DOHH2 (cell line): ENCODE measurements around the gene GSG1L.

Source experiments
- H3F3A ChIP-seq: fragments of 200-600 bp; sonication (generic), shearing (Covaris generic); 2 replicates; pipeline ENCODE4 v1.6.0; 2016; ENCODE audit warnings: antibody characterized with exemption, mild to moderate bottlenecking; ENCODE audit not compliant: control insufficient read depth, insufficient read depth
- H3K27ac ChIP-seq: fragments of 200-600 bp; sonication (generic); 2 replicates; pipeline ENCODE4 v1.5.1; 2014; ENCODE audit warnings: low read depth, mild to moderate bottlenecking, low read length, moderate library complexity
- H3K27me3 ChIP-seq: fragments of 200-600 bp; sonication (generic); 2 replicates; pipeline ENCODE4 v1.6.1; 2014; ENCODE audit warnings: mild to moderate bottlenecking, low read length, mixed read lengths; ENCODE audit not compliant: control insufficient read depth
- H3K36me3 ChIP-seq: fragments of 200-600 bp; sonication (generic); 2 replicates; pipeline ENCODE4 v1.6.1; 2014; ENCODE audit warnings: mild to moderate bottlenecking, low read length, moderate library complexity, mixed read lengths; ENCODE audit not compliant: control insufficient read depth
- H3K4me1 ChIP-seq: fragments of 200-600 bp; sonication (generic); 2 replicates; pipeline ENCODE4 v1.6.1; 2014; ENCODE audit warnings: mild to moderate bottlenecking, low read length, mixed read lengths; ENCODE audit not compliant: control insufficient read depth
- H3K4me2 ChIP-seq: fragments of 200-600 bp; sonication (generic); 2 replicates; pipeline ENCODE4 v1.6.0; 2014; ENCODE audit warnings: mild to moderate bottlenecking, low read length, moderate library complexity
- H3K4me3 ChIP-seq: fragments of 200-600 bp; sonication (generic); 2 replicates; pipeline ENCODE4 v1.5.1; 2014; ENCODE audit warnings: mild to moderate bottlenecking, low read length, mixed read lengths
- H3K79me2 ChIP-seq: fragments of 200-600 bp; sonication (generic); 2 replicates; pipeline ENCODE4 v1.6.1; 2014; ENCODE audit warnings: mild to moderate bottlenecking, low read length, mixed read lengths; ENCODE audit not compliant: control insufficient read depth
- H3K9me2 ChIP-seq: fragments of 200-600 bp; sonication (generic); replicated peaks from 2 replicates; pipeline ENCODE4 v1.6.1; 2014; ENCODE audit warnings: mild to moderate bottlenecking, low read length, mixed read lengths; ENCODE audit not compliant: control insufficient read depth
- H3K9me3 ChIP-seq: fragments of 200-600 bp; sonication (generic); 2 replicates; pipeline ENCODE4 v1.6.1; 2014; ENCODE audit warnings: antibody characterized with exemption, low read length, mixed read lengths; ENCODE audit not compliant: control insufficient read depth, insufficient read depth
- H4K20me1 ChIP-seq: fragments of 200-600 bp; sonication (generic); 2 replicates; pipeline ENCODE4 v1.6.0; 2014; ENCODE audit warnings: low read depth, mild to moderate bottlenecking, antibody characterized with exemption, low read length, moderate library complexity; ENCODE audit not compliant: control insufficient read depth, insufficient read depth
- EZH2phosphoT487 ChIP-seq: fragments of 200-600 bp; sonication (generic); IDR thresholded peaks from 2 replicates; pipeline ENCODE4 v1.6.1; 2017; ENCODE audit warnings: borderline replicate concordance, mild to moderate bottlenecking, antibody characterized with exemption, low read length, moderate library complexity, mixed read lengths
- TF ChIP-seq, protein P1 (sequence below): fragments of 200-600 bp; sonication (generic); IDR thresholded peaks from one replicate; pipeline ENCODE4 v1.5.1; 2014; ENCODE audit warnings: antibody characterized with exemption, mild to moderate bottlenecking, low read depth, low read length; ENCODE audit not compliant: poor library complexity, severe bottlenecking

The GSG1L gene

DNA sequence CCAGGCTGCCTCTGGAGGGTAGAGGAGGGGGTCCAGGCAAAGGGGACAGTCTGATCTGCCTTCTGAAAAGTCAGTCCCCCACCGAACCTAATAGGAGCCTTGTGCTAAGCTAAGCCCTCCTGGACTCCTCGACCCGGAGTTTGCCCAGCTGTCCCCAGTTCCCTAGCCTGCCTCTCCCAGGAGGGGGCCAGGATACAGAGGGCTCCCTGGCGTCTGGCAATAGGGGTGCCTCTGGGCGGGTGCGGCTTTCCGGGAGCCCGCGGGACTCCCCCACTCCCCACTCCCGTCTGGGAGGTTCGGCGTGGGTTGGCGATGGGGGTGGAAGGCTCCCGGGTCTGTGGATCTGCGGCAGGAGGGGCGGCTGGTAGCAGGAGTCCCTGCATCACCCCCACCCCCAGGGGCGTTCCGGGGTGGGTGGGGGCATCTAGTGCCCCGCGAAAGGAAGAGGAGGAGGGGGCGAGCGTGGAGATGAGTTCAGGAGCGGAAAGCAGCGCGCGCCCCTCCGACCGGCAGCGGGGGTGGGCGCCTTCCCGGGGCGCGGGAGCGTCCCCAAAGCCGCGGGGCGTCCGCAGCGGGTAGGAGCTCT lies 1.2 kb downstream of the GSG1L start:
- no peak overlapping the region for H3K4me3 ChIP-seq
- no peaks in the 10 kb centered on the region for H3K4me1 ChIP-seq
- no peaks in the 10 kb centered on the region for H3K9me3 ChIP-seq
- H3K27ac ChIP-seq, result no peak overlapping the region
- no peak overlapping the region for H3K4me2 ChIP-seq
- H3K27me3 ChIP-seq, result no peaks in the 10 kb centered on the region
- TF ChIP-seq, protein P1, sequence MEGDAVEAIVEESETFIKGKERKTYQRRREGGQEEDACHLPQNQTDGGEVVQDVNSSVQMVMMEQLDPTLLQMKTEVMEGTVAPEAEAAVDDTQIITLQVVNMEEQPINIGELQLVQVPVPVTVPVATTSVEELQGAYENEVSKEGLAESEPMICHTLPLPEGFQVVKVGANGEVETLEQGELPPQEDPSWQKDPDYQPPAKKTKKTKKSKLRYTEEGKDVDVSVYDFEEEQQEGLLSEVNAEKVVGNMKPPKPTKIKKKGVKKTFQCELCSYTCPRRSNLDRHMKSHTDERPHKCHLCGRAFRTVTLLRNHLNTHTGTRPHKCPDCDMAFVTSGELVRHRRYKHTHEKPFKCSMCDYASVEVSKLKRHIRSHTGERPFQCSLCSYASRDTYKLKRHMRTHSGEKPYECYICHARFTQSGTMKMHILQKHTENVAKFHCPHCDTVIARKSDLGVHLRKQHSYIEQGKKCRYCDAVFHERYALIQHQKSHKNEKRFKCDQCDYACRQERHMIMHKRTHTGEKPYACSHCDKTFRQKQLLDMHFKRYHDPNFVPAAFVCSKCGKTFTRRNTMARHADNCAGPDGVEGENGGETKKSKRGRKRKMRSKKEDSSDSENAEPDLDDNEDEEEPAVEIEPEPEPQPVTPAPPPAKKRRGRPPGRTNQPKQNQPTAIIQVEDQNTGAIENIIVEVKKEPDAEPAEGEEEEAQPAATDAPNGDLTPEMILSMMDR, result no peak
- TF ChIP-seq EZH2phosphoT487, result no peak
- no peaks in the 10 kb centered on the region for H3K36me3 ChIP-seq
- H4K20me1 ChIP-seq, result no peaks in the 10 kb centered on the region
- no peaks in the 10 kb centered on the region for H3K9me2 ChIP-seq
- H3K79me2 ChIP-seq, result no peaks in the 10 kb centered on the region
- H3F3A ChIP-seq, result no peaks in the 10 kb centered on the region

DNA sequence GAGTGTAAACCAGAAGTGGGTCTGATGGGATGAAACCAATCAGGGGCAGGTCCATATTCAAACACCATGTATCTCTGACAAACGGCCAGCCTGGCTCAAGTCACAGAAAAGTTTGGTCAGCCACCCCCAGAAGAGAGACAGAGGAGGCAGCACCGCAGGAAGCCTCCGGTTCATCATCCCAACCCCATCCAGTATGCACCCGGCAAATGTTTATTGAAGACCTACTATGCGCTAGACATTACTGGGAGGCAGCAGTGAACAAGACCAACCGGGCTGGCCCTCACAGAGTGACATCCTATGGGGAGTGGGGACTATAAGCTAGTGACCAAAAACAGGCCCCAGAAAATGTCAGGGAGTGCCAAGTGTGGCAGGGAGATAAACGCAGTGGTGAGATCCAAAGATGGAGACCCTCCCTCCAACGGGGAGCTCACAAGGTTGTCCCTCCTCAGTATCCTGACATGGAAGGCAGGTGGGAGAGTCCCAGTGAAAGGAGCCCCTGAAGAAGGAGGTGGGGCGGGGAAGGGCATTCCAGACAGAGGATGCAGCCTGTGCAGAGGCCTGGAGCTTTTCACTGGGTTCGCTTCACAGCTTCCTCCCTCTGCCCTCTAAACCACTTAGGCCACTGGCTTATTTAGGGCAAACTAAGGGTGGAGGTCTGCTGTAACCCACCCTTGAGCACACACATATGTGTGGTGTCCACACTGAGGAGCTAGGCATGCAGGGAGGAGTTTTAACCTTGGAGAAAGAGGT lies 2.0 kb downstream of the GSG1L start:
- Histone ChIP-seq H3K4me1 (no peaks in the 10 kb centered on the region), H3K9me3 (no peaks in the 10 kb centered on the region), H3K9me2 (no peaks in the 10 kb centered on the region), H3F3A (no peaks in the 10 kb centered on the region), H3K27me3 (no peaks in the 10 kb centered on the region), H3K4me3 (no peak overlapping the region), H4K20me1 (no peaks in the 10 kb centered on the region), H3K79me2 (no peaks in the 10 kb centered on the region), H3K4me2 (no peak overlapping the region), H3K27ac (no peak overlapping the region), H3K36me3 (no peaks in the 10 kb centered on the region)
- TF ChIP-seq EZH2phosphoT487, result no peak
- TF ChIP-seq, protein P1, result no peak

DNA sequence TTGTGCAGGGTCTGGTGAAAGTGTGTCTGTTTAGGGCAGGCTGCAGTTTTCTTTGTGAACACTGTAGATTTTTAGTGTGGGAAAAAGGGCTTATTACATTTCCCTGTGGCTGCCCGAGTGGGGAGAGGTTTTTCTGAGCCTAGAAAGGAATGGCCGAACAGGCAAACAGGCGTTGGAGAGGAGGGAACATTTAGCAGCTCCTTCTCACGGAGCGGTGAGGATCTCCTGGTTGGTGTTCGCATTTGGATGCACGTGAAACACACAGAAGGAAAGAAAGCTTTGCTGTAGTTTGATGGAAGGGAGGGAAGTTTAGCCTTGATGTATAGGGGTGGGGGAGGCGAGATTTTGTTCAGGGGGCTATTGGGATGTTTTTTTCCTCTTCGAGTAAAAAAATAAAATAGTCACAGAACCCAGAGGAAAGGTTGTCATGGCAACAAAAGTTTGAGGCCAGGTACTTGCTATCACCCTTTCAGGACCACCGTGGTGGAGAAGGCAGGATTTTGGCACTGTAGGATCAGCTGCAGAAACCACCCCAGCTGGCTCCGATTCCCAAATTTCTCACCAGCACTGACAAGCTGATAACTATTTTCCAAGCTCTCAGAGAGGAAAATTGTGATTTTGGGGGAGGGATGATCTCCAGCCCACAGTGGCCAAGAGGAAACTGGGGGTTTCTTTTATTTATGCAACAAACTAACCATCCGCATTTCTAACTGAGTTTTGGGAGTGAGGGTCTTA lies 3.5 kb downstream of the GSG1L start:
- Histone ChIP-seq H3K9me3 (no peaks in the 10 kb centered on the region), H3K4me1 (no peaks in the 10 kb centered on the region), H3K79me2 (no peaks in the 10 kb centered on the region), H3K36me3 (no peaks in the 10 kb centered on the region), H3K4me3 (no peak overlapping the region), H3F3A (no peaks in the 10 kb centered on the region), H3K27ac (no peak overlapping the region), H4K20me1 (no peaks in the 10 kb centered on the region), H3K27me3 (no peaks in the 10 kb centered on the region), H3K9me2 (no peaks in the 10 kb centered on the region), H3K4me2 (no peak overlapping the region)
- TF ChIP-seq, protein P1, result no peak
- TF ChIP-seq EZH2phosphoT487, result no peak
